Gastrocnemius medialis (tissue), 4 donors: ENCODE data around the gene EIF3J.

Source experiments
- CTCF ChIP-seq, 5 experiments: fragments of 450-650 bp in 3 of 5; fragments of 200-600 bp in 2 of 5; sonication (generic) in 2 of 5; IDR thresholded peaks in 4 of 5; conservative IDR thresholded peaks in 1 of 5; 1 replicate in 4 of 5; 2 replicates in 1 of 5; pipeline ENCODE4 v1.5.1; 2016 to 2019; ENCODE audit warnings: antibody characterized with exemption in 5 of 5, mild to moderate bottlenecking in 3 of 5, moderate library complexity in 3 of 5
- POLR2A ChIP-seq, 2 donors: fragments of 450-650 bp; IDR thresholded peaks; one replicate each; pipeline ENCODE4 v1.6.1; 2017; ENCODE audit warnings: antibody characterized with exemption in 2 of 2, mild to moderate bottlenecking in 2 of 2, moderate library complexity in 2 of 2

GRCh38 chr15:44516436-44516835 is 20.5 kb upstream of the EIF3J start:
- TF ChIP-seq CTCF (IDR thresholded peaks at IDR 0.05 in 4 of 5, conservative IDR thresholded peaks at IDR 0.05 in 1 of 5) (no peak), POLR2A (IDR thresholded peaks at IDR 0.05) (no peak)
